K562 (cell line): ENCODE results near the gene CEP76. TPM values are rescaled to one million over a fixed set of nuclear protein-coding genes. Genes with fewer than 3 reads are reported as not detected.

Experiments used
- ATAC-seq: fragments of 200-7000 bp; cut with Tn5 transposase; 3 replicates; pipeline ENCODE4 v1.9.1; 2020; ENCODE audit warnings: moderate library complexity
- BruUV-seq: library from RNA; stranded (reverse); fragments of 400-500 nt; replicated peaks from 2 replicates; lab custom pipeline; 2021; lab: Mats Ljungman, UMichigan
- CTCF ChIA-PET: fragments of 300-600 bp; formaldehyde crosslinking; extraction: SDS; loops from one replicate; lab custom pipeline; 2021; ENCODE audit warnings: low intra/inter-chr PET ratio; lab: Yijun Ruan, JAX
- POLR2A ChIA-PET: fragments of 300-600, 350-650 bp; sonication (Branson Sonifier 250); formaldehyde crosslinking; extraction: SDS; loops from one replicate; lab custom pipeline; 2021; ENCODE audit warnings: antibody characterized with exemption, inconsistent platforms; lab: Yijun Ruan, JAX
- DNase-seq, 4 experiments: peaks; one replicate each; pipeline versions ENCODE4 v3.0.0 to v3.0.0-alpha.2; 2011 to 2018; ENCODE audit warnings: low spot score in 3 of 4, mixed read lengths in 3 of 4; ENCODE audit errors: extremely low read depth in 1 of 4
- FAIRE-seq: peaks from 2 replicates; lab custom pipeline; 2011; peaks lifted over from hg19 to GRCh38; lab: Jason Lieb, UNC
- H2AFZ ChIP-seq: 2 replicates; pipeline ENCODE4 v1.6.0; 2011; ENCODE audit warnings: low read depth, low read length, control low read depth, inconsistent platforms
- H3K27ac ChIP-seq: fragments of 200-600 bp; 3 replicates; pipeline ENCODE4 v1.8.0; 2011; ENCODE audit warnings: low read depth, mild to moderate bottlenecking, control low read depth, inconsistent platforms, low read length, moderate library complexity, mixed read lengths; ENCODE audit errors: extremely low read depth
- H3K27me3 ChIP-seq, 2 experiments: fragments of 300-600 bp in 1 of 2; 2 replicates in 1 of 2; 3 replicates in 1 of 2; pipeline versions ENCODE4 v1.6.0 to v1.8.0; 2011; ENCODE audit warnings: inconsistent platforms in 2 of 2, low read length in 2 of 2, mild to moderate bottlenecking in 1 of 2, mixed read lengths in 1 of 2, moderate library complexity in 1 of 2; ENCODE audit not compliant: control insufficient read depth in 2 of 2, insufficient read depth in 2 of 2
- H3K36me3 ChIP-seq: fragments of 300-600 bp; 3 replicates; pipeline ENCODE4 v1.8.0; 2011; ENCODE audit warnings: mild to moderate bottlenecking, low read length, inconsistent platforms; ENCODE audit not compliant: control insufficient read depth, insufficient read depth
- H3K4me1 ChIP-seq, 2 experiments: fragments of 200-600 bp in 1 of 2; replicated peaks in 1 of 2; 2 replicates in 1 of 2; 3 replicates in 1 of 2; pipeline versions ENCODE4 v1.5.1 to v1.8.0; 2011; ENCODE audit warnings: inconsistent platforms in 2 of 2, low read length in 2 of 2, mild to moderate bottlenecking in 1 of 2, mixed read lengths in 1 of 2, moderate library complexity in 1 of 2; ENCODE audit not compliant: control insufficient read depth in 2 of 2, insufficient read depth in 2 of 2
- H3K4me2 ChIP-seq: 2 replicates; pipeline ENCODE4 v1.6.1; 2011; ENCODE audit warnings: low read length, control low read depth, inconsistent platforms, mixed read lengths; ENCODE audit not compliant: insufficient read depth
- H3K4me3 ChIP-seq: fragments of 200-600 bp; sonication (generic), shearing (Covaris generic); 2 replicates; pipeline ENCODE4 v1.5.1; 2016; ENCODE audit warnings: control low read depth, inconsistent platforms
- H3K79me2 ChIP-seq: fragments of 200-600 bp; 3 replicates; pipeline ENCODE4 v1.8.0; 2011; ENCODE audit warnings: low read length, inconsistent platforms; ENCODE audit not compliant: control insufficient read depth, insufficient read depth
- H3K9ac ChIP-seq, 2 experiments: 2 replicates each; pipeline versions ENCODE4 v1.6.0 to v1.6.1; 2011; ENCODE audit warnings: low read depth in 2 of 2, low read length in 2 of 2, control low read depth in 1 of 2, inconsistent platforms in 1 of 2, mild to moderate bottlenecking in 1 of 2, mixed read lengths in 1 of 2; ENCODE audit not compliant: insufficient read depth in 1 of 2
- H3K9me1 ChIP-seq: one replicate; pipeline ENCODE4 v1.6.0; 2011; ENCODE audit warnings: inconsistent platforms, mild to moderate bottlenecking, low read length, moderate library complexity; ENCODE audit not compliant: control insufficient read depth, insufficient read depth
- H3K9me3 ChIP-seq: replicated peaks from 2 replicates; pipeline ENCODE4 v1.5.1; 2011; ENCODE audit warnings: low read depth, low read length, inconsistent platforms; ENCODE audit not compliant: control insufficient read depth, insufficient read depth
- H4K20me1 ChIP-seq: replicated peaks from 2 replicates; pipeline ENCODE4 v1.6.1; 2011; ENCODE audit warnings: low read length, inconsistent platforms, mixed read lengths; ENCODE audit not compliant: control insufficient read depth, insufficient read depth
- COPS2 ChIP-seq: fragments of 450-650 bp; conservative IDR thresholded peaks from 2 replicates; pipeline ENCODE4 v1.6.1; 2016; ENCODE audit warnings: mild to moderate bottlenecking, moderate library complexity
- HCFC1 ChIP-seq: IDR thresholded peaks from 2 replicates; pipeline ENCODE4 v1.6.1; 2012; ENCODE audit warnings: low read depth, low read length, improper control_type of control experiment
- HLTF ChIP-seq: fragments of 450-650 bp; IDR thresholded peaks from 2 replicates; pipeline ENCODE4 v1.6.1; 2016
- KAT7 ChIP-seq: sonication (generic); formaldehyde crosslinking; IDR thresholded peaks from 2 replicates; pipeline ENCODE4 v1.8.0; 2022; ENCODE audit warnings: missing genetic modification reagents, mild to moderate bottlenecking, borderline replicate concordance
- MYNN ChIP-seq, 2 experiments: sonication (generic); formaldehyde crosslinking in 1 of 2; IDR thresholded peaks; 2 replicates each; pipeline versions ENCODE4 v1.5.0 to v1.6.1; 2016 to 2020; ENCODE audit warnings: antibody characterized with exemption in 1 of 2, missing genetic modification reagents in 1 of 2
- NR2C1 ChIP-seq, 2 experiments: fragments of 450-650 bp; IDR thresholded peaks; 2 replicates each; pipeline ENCODE4 v1.6.1; 2017; ENCODE audit warnings: mild to moderate bottlenecking in 2 of 2, antibody characterized with exemption in 1 of 2, inconsistent platforms in 1 of 2, missing compliant biosample characterization in 1 of 2, missing genetic modification characterization in 1 of 2
- RBFOX2 ChIP-seq: fragments of 200-400 bp; formaldehyde crosslinking; IDR thresholded peaks from 2 replicates; pipeline ENCODE4 v1.6.1; 2017; ENCODE audit warnings: low read depth, mild to moderate bottlenecking, low read length, moderate library complexity
- RBM17 ChIP-seq: fragments of 200-400 bp; formaldehyde crosslinking; IDR thresholded peaks from 2 replicates; pipeline ENCODE4 v1.6.1; 2017; ENCODE audit warnings: low read depth, mild to moderate bottlenecking, low read length, borderline replicate concordance
- SMARCA4 ChIP-seq: fragments of 450-650 bp; IDR thresholded peaks from 2 replicates; pipeline ENCODE4 v1.6.1; 2016
- SRSF7 ChIP-seq: fragments of 200-400 bp; formaldehyde crosslinking; optimal IDR thresholded peaks from 2 replicates; pipeline ENCODE3; 2017; ENCODE audit warnings: mild to moderate bottlenecking, low read depth, low read length
- STAG1 ChIP-seq: sonication (generic); formaldehyde crosslinking; IDR thresholded peaks from 2 replicates; pipeline ENCODE4 v1.5.0; 2020; ENCODE audit warnings: missing genetic modification reagents, borderline replicate concordance
- ZNF780A ChIP-seq: fragments of 250-450 bp; sonication (Bioruptor Pico); IDR thresholded peaks from 2 replicates; pipeline ENCODE4 v1.5.0; 2021; ENCODE audit warnings: mild to moderate bottlenecking
- WGBS: fragments of 100-300 bp; shearing (Covaris generic); methylation state at CpG from one replicate; pipeline ENCODE4 v1.1.6; 2016; ENCODE audit warnings: low coverage, mixed read lengths; ENCODE audit not compliant: insufficient coverage; ENCODE audit errors: missing lambda C conversion rate; 5-methylcytosine and 5-hydroxymethylcytosine counted together
- in situ Hi-C: fragments of 300-500 bp; cut with MboI; formaldehyde crosslinking; loops from 4 replicates; pipeline ENCODE4 v1.15.0; 2018; ENCODE audit warnings: inconsistent platforms, mixed read lengths
- intact Hi-C: fragments of 100-400 bp; cut with micrococcal nuclease; formaldehyde crosslinking; loops from 2 replicates; pipeline ENCODE4 v1.14.2; 2022
- polyA plus RNA-seq, 8 experiments: library from polyadenylated mRNA; depleted of rRNA in 4 of 8; stranded (reverse) in 5 of 8; unstranded in 3 of 8; fragments of >200 nt; fragmentation: Nextera tagmentation in 2 of 8; fragmentation: Illumina TruSeq in 1 of 8; extraction: Ambion mirVana in 2 of 8; extraction: Trizol in 1 of 8; gene quantifications; 2 replicates each; pipeline versions ENCODE4 v1.2.1 to v1.2.3, GENCODE V29; 2011 to 2014; ENCODE audit warnings: inconsistent platforms in 1 of 8, missing spikeins in 1 of 8
- total RNA-seq, 7 experiments: library from RNA; depleted of rRNA in 6 of 7; stranded (reverse); fragments of >200 nt in 6 of 7; fragmentation: Illumina TruSeq in 2 of 7; extraction: Trizol in 2 of 7; gene quantifications; 2 replicates each; pipeline versions ENCODE4 v1.2.1 to v1.2.3, GENCODE V29; 2011 to 2021; ENCODE audit warnings: low replicate concordance in 1 of 7
- TF ChIP-seq, protein P1 (sequence below): sonication (generic); formaldehyde crosslinking; IDR thresholded peaks from 2 replicates; pipeline ENCODE4 v1.8.1; 2023; ENCODE audit warnings: mild to moderate bottlenecking, missing genetic modification reagents
- TF ChIP-seq, protein P2 (sequence below): fragments of 450-650 bp; IDR thresholded peaks from 2 replicates; pipeline ENCODE4 v1.7.1; 2018; ENCODE audit warnings: mild to moderate bottlenecking, low read depth; ENCODE audit not compliant: partially characterized antibody
- TF ChIP-seq, protein P3 (sequence below): fragments of 450-650 bp; formaldehyde crosslinking; IDR thresholded peaks from 2 replicates; pipeline ENCODE4 v1.4.0; 2022; ENCODE audit warnings: missing genetic modification characterization
- TF ChIP-seq, protein P4 (sequence below): fragments of 250-450 bp; sonication (Bioruptor Pico); IDR thresholded peaks from 2 replicates; pipeline ENCODE4 v1.5.0; 2021

CEP76 gene
- total and polyA plus RNA-seq, 9 of the 15 experiments (the other 6 are each of a cell fraction or from before 2014, with no cell fraction given), result 5.3 to 27.3 (median 19.3) TPM

DNA sequence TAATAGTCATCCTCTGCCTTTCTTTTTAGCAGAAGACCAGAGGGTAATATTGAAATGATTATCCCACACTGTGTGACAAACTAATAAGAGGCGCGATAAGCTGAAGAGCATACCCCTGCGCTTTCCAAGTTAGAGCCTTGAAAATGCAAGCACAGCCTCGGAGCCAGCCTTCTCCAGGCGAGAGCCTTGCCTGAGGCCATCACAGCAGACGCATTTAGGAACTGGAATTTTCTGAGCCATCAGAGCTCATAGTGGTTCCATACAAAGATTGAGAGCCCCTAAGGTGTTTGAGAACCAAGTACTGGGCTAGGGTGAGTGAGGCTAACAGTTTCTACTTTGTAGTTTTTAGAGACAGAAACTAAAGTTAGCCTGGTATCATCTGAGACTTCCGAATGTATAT, 20.2 kb upstream of the CEP76 start:
- Histone ChIP-seq H4K20me1 (no peaks in the 10 kb centered on the region), H3K4me1 (no peaks in the 10 kb centered on the region), H3K27ac (no peak overlapping the region), H3K4me3 (no peak overlapping the region), H3K4me2 (no peak overlapping the region), H3K9me3 (no peaks in the 10 kb centered on the region), H3K9ac (no peak overlapping the region), H3K9me1 (no peaks in the 10 kb centered on the region), H3K79me2 (no peaks in the 10 kb centered on the region), H3K36me3 (peaks cover 76% of the 10 kb centered on the region), H3K27me3 (no peaks in the 10 kb centered on the region), H2AFZ (no peak overlapping the region)
- in situ Hi-C loops (loop anchor here (10.0 kb wide), 1 partner anchor 432 kb away; no protein-coding TSS in a partner anchor), intact Hi-C loops (no loop called here)
- no TSS peak for BruUV-seq
- ATAC-seq, result no peak
- 79% methylated on average over 7 of the region's 7 CpGs for WGBS
- POLR2A ChIA-PET, result interaction anchor here (0.6 to 1.0 kb wide), 3 partner anchors 17 to 212 kb away, joined by 3 read pairs; no protein-coding TSS in a partner anchor
- FAIRE-seq, result no peak
- DNase-seq, result no peak
- CTCF ChIA-PET, result no interaction called here
- TF ChIP-seq MYNN (IDR thresholded peaks at IDR 0.05) (no peak), MYNN (CRISPR knock-in tag; IDR thresholded peaks at IDR 0.05) (no peak), RBFOX2 (no peak), SRSF7 (no peak), COPS2 (no peak), RBM17 (no peak), SMARCA4 (no peak), STAG1 (CRISPR knock-in tag) (no peak), KAT7 (CRISPR knock-in tag) (no peak), HLTF (no peak), NR2C1 (IDR thresholded peaks at IDR 0.05) (no peak), NR2C1 (tag; IDR thresholded peaks at IDR 0.05) (no peak), ZNF780A (CRISPR knock-in tag) (no peak), HCFC1 (no peak)
- TF ChIP-seq, protein P1, sequence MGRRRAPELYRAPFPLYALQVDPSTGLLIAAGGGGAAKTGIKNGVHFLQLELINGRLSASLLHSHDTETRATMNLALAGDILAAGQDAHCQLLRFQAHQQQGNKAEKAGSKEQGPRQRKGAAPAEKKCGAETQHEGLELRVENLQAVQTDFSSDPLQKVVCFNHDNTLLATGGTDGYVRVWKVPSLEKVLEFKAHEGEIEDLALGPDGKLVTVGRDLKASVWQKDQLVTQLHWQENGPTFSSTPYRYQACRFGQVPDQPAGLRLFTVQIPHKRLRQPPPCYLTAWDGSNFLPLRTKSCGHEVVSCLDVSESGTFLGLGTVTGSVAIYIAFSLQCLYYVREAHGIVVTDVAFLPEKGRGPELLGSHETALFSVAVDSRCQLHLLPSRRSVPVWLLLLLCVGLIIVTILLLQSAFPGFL, result no peak
- TF ChIP-seq, protein P2, sequence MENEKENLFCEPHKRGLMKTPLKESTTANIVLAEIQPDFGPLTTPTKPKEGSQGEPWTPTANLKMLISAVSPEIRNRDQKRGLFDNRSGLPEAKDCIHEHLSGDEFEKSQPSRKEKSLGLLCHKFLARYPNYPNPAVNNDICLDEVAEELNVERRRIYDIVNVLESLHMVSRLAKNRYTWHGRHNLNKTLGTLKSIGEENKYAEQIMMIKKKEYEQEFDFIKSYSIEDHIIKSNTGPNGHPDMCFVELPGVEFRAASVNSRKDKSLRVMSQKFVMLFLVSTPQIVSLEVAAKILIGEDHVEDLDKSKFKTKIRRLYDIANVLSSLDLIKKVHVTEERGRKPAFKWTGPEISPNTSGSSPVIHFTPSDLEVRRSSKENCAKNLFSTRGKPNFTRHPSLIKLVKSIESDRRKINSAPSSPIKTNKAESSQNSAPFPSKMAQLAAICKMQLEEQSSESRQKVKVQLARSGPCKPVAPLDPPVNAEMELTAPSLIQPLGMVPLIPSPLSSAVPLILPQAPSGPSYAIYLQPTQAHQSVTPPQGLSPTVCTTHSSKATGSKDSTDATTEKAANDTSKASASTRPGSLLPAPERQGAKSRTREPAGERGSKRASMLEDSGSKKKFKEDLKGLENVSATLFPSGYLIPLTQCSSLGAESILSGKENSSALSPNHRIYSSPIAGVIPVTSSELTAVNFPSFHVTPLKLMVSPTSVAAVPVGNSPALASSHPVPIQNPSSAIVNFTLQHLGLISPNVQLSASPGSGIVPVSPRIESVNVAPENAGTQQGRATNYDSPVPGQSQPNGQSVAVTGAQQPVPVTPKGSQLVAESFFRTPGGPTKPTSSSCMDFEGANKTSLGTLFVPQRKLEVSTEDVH, result no peak
- TF ChIP-seq, protein P3, sequence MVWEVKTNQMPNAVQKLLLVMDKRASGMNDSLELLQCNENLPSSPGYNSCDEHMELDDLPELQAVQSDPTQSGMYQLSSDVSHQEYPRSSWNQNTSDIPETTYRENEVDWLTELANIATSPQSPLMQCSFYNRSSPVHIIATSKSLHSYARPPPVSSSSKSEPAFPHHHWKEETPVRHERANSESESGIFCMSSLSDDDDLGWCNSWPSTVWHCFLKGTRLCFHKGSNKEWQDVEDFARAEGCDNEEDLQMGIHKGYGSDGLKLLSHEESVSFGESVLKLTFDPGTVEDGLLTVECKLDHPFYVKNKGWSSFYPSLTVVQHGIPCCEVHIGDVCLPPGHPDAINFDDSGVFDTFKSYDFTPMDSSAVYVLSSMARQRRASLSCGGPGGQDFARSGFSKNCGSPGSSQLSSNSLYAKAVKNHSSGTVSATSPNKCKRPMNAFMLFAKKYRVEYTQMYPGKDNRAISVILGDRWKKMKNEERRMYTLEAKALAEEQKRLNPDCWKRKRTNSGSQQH (CRISPR knock-in tag), result no peak
- TF ChIP-seq, protein P4, sequence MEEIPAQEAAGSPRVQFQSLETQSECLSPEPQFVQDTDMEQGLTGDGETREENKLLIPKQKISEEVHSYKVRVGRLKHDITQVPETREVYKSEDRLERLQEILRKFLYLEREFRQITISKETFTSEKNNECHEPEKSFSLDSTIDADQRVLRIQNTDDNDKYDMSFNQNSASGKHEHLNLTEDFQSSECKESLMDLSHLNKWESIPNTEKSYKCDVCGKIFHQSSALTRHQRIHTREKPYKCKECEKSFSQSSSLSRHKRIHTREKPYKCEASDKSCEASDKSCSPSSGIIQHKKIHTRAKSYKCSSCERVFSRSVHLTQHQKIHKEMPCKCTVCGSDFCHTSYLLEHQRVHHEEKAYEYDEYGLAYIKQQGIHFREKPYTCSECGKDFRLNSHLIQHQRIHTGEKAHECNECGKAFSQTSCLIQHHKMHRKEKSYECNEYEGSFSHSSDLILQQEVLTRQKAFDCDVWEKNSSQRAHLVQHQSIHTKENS, result no peak
